HepG2 (cell line): Measurements from ENCODE around the gene CDC42EP5.

Source experiments
- CTCF ChIP-seq: sonication (generic); formaldehyde crosslinking; IDR thresholded peaks from 2 replicates; pipeline ENCODE4 v1.5.0; 2020; ENCODE audit warnings: mild to moderate bottlenecking, missing genetic modification reagents, moderate library complexity
- POLR2A ChIP-seq, 2 experiments: IDR thresholded peaks; 2 replicates each; pipeline ENCODE4 v1.6.1; 2011; ENCODE audit warnings: low read depth in 2 of 2, low read length in 2 of 2, mild to moderate bottlenecking in 1 of 2, moderate library complexity in 1 of 2; ENCODE audit not compliant: insufficient read depth in 1 of 2
- RFXANK ChIP-seq: IDR thresholded peaks from 2 replicates; pipeline ENCODE4 v1.6.1; 2016
- ZNF501 ChIP-seq: sonication (generic); formaldehyde crosslinking; IDR thresholded peaks from 2 replicates; pipeline ENCODE4 v1.5.1; 2020; ENCODE audit warnings: mild to moderate bottlenecking, moderate library complexity, missing genetic modification reagents
- TF ChIP-seq, protein P1 (sequence below): sonication (generic); formaldehyde crosslinking; IDR thresholded peaks from 2 replicates; pipeline ENCODE4 v1.8.1; 2023; ENCODE audit warnings: missing genetic modification reagents, mild to moderate bottlenecking, borderline replicate concordance

DNA sequence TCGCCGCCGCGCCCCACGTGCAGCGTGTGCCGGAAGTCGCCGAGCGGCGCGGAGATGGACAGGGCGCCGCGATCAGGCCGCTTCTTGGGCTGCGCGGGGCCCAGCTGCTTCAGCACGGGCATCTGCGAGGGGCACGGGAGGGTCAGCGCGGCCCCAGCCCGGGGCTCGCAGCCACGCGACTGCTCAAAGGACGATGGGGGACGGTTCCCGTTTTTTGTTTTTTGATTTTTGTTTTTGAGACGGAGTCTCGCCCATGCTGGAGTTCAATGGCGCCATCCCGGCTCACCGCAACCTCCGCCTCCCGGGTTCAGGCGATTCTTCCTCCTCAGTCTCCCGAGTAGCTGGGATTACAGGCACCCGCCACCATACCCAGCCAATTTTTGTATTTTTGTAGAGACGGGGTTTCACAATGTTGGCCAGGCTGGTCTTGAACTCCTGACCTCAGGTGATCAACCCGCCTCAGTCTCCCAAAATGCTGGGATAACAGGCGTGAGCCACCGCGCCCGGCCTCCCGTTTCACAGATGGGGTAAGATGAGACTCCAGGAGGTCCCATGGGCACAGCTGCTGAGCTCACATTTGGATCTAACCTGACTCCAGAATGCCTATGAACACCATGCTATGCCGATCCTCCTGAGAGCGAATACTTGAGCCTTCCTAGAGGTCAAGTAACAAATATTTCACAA is 7.5 kb downstream of the CDC42EP5 start:
- no peak for TF ChIP-seq ZNF501 (CRISPR knock-in tag)
- TF ChIP-seq, protein P1, sequence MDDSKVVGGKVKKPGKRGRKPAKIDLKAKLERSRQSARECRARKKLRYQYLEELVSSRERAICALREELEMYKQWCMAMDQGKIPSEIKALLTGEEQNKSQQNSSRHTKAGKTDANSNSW (CRISPR knock-in tag) = no peak
- TF ChIP-seq CTCF (CRISPR knock-in tag) = no peak
- TF ChIP-seq POLR2A (IDR thresholded peaks at IDR 0.05; ENCODE audit: insufficient read depth in 1 of 2, low read depth in 2 of 2, low read length in 2 of 2) = no peak
- no peak for TF ChIP-seq RFXANK (CRISPR knock-in tag)
